GM12892 (cell line): Measurements from ENCODE around the gene SUCO. TPM values are rescaled to one million over a fixed set of nuclear protein-coding genes. Genes with fewer than 3 reads are reported as not detected.
A peak's percentile ranks its signal among the peaks of the same experiment; 100 is the strongest.
"Not testable (repeated sequence)": the region's sequence is repeated elsewhere in the genome, so short reads cannot be mapped to it uniquely, and the experiment has no call there.

ENCODE experiments used
- DNase-seq: peaks from one replicate; pipeline ENCODE4 v3.0.0; 2011; ENCODE audit not compliant: insufficient read length
- FAIRE-seq: peaks from 2 replicates; lab custom pipeline; 2011; peaks lifted over from hg19 to GRCh38; lab: Jason Lieb, UNC
- POLR2A ChIP-seq: IDR thresholded peaks from 2 replicates; pipeline ENCODE4 v1.6.1; 2011; ENCODE audit warnings: low read depth, low read length, control low read depth
- POLR2AphosphoS5 ChIP-seq: IDR thresholded peaks from 2 replicates; pipeline ENCODE4 v1.6.1; 2011; ENCODE audit warnings: low read depth, low read length, control low read depth
- TAF1 ChIP-seq: IDR thresholded peaks from 2 replicates; pipeline ENCODE4 v1.6.1; 2011; ENCODE audit warnings: low read depth, mild to moderate bottlenecking, control low read depth, low read length, borderline replicate concordance
- polyA plus RNA-seq: library from polyadenylated mRNA; unstranded; fragments of >200 nt; gene quantifications from one replicate; pipeline ENCODE4 v1.2.1, GENCODE V29; 2012; ENCODE audit warnings: missing spikeins, inconsistent platforms; ENCODE audit not compliant: missing spikeins

The SUCO gene, protein sequence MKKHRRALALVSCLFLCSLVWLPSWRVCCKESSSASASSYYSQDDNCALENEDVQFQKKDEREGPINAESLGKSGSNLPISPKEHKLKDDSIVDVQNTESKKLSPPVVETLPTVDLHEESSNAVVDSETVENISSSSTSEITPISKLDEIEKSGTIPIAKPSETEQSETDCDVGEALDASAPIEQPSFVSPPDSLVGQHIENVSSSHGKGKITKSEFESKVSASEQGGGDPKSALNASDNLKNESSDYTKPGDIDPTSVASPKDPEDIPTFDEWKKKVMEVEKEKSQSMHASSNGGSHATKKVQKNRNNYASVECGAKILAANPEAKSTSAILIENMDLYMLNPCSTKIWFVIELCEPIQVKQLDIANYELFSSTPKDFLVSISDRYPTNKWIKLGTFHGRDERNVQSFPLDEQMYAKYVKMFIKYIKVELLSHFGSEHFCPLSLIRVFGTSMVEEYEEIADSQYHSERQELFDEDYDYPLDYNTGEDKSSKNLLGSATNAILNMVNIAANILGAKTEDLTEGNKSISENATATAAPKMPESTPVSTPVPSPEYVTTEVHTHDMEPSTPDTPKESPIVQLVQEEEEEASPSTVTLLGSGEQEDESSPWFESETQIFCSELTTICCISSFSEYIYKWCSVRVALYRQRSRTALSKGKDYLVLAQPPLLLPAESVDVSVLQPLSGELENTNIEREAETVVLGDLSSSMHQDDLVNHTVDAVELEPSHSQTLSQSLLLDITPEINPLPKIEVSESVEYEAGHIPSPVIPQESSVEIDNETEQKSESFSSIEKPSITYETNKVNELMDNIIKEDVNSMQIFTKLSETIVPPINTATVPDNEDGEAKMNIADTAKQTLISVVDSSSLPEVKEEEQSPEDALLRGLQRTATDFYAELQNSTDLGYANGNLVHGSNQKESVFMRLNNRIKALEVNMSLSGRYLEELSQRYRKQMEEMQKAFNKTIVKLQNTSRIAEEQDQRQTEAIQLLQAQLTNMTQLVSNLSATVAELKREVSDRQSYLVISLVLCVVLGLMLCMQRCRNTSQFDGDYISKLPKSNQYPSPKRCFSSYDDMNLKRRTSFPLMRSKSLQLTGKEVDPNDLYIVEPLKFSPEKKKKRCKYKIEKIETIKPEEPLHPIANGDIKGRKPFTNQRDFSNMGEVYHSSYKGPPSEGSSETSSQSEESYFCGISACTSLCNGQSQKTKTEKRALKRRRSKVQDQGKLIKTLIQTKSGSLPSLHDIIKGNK (N-terminal part only)
- polyA plus RNA-seq, result 7.4 TPM

DNA sequence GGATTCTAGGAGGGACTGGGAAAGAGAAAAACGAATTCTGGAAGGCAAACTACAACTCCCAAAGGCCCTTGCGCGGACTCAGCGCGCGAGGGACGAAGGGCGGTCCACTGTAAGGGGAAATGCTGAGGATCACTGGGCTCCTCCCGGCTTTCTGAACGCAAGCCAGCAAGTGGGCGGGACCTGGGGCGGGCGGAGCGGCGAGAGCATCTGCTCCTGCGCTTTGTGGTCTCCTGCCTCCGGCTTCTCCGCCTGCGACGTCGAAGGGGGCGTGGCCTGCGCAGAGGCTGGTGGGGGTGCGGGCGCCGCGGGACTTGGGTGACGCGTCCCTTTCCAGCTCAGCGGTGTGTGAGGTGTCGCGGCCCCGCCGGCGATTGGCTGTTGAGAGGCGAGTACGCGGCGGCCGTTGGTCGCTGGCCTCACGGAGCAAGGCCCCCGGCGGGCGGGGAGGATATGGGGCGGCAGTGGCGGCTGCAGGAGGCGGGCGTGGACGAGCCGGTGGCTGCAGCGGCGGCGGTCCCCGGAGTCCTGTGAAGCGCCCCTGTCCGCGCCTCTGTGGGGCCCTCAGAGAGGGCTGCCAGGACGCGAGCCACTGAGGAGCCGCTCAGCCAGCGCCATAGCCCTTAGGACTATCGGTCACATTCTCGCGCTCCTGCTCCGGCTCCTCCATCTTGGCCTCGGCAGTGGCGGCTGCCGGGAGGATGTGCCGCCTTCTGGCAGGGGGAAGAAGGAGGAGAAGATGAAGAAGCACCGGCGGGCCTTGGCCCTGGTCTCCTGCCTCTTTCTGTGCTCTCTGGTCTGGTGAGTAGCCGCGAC lies at the start of gene SUCO:
SUCO (plus strand) TSS at position 451 of the 813 bp plus-strand sequence; CDS start at position 737, 286 bp downstream.
- DNase-seq (peak; percentile 77), FAIRE-seq (peak; percentile 98)
- TF ChIP-seq TAF1 (0 out of 2 replicates have a peak, but pooled peaks have one; percentile 34), POLR2A (peak; percentile 81), POLR2AphosphoS5 (peak; percentile 42; the same call in 1 of the 2 replicates)

DNA sequence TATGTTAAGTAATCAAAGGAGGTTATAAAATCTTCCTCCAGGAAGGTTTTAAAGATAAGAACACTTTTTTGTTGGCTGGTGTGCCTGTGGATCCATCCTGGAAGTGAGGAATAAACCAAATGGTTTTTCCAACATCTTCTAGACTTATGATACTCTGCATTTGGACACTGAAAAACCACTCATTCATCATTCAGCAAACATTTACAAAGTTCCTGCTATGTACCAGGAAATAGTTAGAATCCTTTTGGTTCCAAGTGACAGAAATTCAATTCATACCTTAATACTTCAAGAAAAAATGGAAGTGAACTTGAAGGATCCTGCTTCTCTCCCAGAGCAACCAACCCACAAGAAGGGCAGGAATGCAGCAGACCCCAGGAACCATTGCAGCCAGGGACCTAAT lies 49.5 kb upstream of the SUCO start:
- FAIRE-seq, result no peak
- no peak for TF ChIP-seq POLR2A
- TF ChIP-seq TAF1, result no peak
- no peak for TF ChIP-seq POLR2AphosphoS5

DNA sequence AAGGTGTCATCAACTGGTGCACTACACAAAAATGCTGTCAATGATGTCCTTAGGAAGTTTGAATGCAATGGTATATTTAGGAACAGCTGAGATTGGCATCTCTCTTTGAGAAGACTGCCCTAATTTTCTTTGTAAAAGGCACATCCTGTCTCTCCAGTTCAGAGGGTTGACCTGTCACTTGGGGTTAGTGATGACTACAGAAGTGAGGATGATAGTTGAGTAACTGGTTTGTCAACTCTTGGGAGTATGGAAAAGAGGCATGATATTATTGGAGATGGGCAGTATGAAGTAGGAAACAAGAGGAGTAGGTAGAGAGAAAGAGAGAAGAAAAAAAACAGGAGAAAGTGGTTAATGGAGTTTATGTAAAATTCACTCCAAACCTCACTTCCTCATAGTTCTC lies 48.7 kb upstream of the SUCO start:
- DNase-seq (no peak), FAIRE-seq (no peak)
- TF ChIP-seq POLR2A (no peak), POLR2AphosphoS5 (no peak), TAF1 (no peak)

More for the DNA sequence above, 49.5 kb upstream of the SUCO start:
- no peak for DNase-seq

DNA sequence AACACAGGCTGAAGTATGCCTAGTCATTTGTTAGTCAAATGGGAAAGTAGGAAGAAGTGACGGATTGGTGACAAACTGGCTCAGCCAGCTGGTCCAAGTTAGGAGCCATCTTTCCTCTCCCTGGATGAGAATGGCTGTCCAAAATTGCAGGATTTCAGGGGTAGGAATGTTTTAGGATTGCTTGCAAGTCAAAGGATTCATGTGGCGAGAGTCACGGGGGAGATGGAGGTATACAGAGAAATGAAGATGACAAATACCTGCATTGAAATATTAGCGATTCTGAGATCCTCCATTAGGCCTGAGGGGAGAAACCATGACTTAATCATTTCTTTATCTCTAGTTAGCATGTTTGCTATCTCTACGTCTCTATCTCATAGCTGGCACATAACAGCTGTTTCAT lies 47.3 kb upstream of the SUCO start:
- FAIRE-seq (no peak), DNase-seq (no peak)
- no peak for TF ChIP-seq POLR2AphosphoS5
- TF ChIP-seq POLR2A, result no peak

DNA sequence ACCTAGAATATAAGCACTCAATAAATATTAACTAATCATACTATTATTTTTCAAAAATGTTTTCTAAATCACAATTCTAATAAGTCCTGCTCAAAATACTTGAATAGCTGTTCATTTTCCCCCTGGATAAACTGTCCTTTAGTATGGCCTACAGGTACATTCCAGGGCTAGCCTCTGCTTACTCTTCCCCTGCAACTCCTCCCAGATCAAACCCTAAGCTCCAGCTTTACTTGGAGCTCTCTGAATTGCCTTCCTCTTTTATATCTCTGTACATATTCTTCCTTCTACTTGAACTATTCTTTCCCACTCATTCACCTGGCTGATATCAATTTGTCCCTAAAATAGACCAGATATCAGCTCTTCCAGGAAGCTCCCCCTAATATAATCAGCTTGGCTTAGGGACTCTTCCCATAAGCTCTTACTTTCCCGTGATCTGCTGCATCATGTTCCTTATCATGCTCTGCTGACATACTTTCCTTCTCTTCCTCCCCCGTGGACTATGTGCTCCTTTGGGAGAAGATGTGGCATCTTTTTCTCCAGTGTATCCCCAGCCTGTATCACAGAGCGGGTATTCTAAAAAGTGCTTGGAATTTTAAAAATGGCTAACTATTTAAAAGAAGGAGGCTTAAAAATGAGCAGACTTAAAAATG lies 46.0 kb upstream of the SUCO start:
- FAIRE-seq (no peak), DNase-seq (no peak)
- TF ChIP-seq POLR2A, result no peak
- TF ChIP-seq POLR2AphosphoS5, result no peak

DNA sequence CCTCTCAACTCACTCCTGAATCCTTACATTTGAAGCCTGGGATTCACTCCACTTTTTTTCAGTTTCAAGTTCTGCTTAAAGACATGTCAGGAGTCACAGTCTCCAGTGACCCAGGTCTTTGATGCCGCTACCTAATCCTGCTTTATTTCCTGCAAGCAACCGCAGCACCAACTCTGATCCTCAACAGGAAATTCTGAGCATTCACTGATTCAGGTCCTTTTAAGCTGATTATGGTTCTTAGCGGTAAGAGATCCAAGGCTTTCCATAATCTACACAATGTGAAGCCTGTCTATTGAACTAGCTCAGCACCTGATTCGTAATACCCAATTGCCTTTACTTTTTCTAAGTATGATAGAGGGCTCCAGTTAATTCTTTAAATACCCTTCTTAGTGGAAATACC lies 45.4 kb upstream of the SUCO start:
- FAIRE-seq (no peak), DNase-seq (no peak)
- no peak for TF ChIP-seq TAF1
- TF ChIP-seq POLR2AphosphoS5, result no peak
- TF ChIP-seq POLR2A, result no peak

DNA sequence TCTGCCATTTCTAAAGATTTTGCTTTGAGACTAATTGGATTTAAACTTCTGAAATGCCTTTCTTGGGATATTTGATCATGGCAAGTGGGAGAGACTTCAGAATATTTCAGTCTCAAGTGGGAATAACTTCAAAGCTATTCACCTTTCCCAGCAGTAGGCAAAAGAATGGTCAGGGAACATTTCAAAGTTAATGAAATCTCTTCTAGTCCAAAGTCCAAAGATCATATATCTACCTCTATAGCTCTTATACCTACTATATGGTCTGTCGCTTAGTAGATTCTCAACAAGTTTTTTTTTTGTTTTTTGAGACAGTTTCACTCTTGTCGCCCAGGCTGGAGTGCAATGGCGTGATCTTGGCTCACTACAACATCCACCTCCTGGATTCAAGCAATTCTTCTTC lies 44.6 kb upstream of the SUCO start:
- FAIRE-seq (no peak), DNase-seq (no peak)
- TF ChIP-seq POLR2A (no peak), POLR2AphosphoS5 (no peak), TAF1 (no peak)

DNA sequence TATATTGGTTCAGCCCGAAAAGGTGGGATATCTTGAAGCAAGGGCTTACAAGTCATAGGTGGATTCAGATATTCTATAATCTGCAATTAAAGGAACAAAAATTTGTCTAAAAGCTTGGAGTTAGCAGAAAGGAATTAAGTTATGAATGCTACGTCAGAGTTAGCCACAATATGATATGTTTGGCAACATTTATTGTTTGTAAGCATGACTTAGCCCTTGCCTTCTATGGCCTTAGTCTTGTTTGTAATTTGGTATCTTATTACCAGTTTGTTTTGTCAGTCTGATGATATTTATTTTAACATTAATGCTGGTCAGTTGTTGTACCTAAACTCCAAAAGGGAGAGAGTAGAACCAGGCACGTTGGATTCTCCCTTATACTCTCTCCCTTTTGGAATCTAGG lies 43.1 kb upstream of the SUCO start:
- TF ChIP-seq POLR2A (no peak), POLR2AphosphoS5 (no peak), TAF1 (no peak)
- no peak for FAIRE-seq
- no peak for DNase-seq

DNA sequence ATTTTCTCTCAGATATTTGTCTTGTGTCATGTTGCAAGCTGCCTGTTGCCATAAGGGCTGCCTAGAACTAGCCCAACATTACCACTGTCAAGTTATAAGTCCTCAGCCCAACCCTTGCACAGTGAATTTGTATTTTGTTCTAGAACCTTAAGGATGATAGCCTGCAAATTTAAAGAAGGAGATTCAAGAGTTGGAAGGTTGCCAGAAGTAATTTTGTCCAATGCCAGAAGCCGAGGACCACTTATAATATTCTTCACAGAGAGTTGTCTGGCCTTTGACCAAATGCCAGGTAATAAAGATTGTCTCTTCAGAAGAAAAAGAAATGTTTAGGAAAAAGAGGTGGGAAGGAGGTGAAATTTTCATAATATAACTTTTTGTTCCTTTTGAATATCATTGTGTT lies 40.5 kb upstream of the SUCO start:
- no peak for FAIRE-seq
- no peak for TF ChIP-seq POLR2AphosphoS5
- TF ChIP-seq POLR2A, result no peak
- no peak for TF ChIP-seq TAF1

DNA sequence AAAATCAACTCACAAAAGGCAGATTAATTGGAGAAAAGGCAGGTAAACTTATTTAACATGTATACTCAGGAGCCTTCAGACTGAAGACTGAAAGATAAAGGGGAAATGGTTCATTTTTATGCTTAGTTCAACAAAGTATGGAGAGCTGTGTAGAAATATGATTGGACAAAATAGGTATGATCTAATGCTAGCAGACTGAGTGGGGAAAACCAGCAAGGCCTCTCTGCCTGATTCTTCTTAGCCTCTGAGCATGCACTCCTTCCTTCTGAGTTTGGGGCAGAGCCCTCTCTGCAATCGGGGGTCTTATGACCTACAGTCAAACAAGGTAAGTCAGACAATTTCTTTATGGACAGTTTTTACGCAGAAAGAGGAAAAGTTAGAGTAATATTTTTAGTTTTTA lies 38.8 kb upstream of the SUCO start:
- DNase-seq, result no peak
- no peak for FAIRE-seq
- no peak for TF ChIP-seq TAF1
- no peak for TF ChIP-seq POLR2AphosphoS5

More for the DNA sequence above, 40.5 kb upstream of the SUCO start:
- no peak for DNase-seq

DNA sequence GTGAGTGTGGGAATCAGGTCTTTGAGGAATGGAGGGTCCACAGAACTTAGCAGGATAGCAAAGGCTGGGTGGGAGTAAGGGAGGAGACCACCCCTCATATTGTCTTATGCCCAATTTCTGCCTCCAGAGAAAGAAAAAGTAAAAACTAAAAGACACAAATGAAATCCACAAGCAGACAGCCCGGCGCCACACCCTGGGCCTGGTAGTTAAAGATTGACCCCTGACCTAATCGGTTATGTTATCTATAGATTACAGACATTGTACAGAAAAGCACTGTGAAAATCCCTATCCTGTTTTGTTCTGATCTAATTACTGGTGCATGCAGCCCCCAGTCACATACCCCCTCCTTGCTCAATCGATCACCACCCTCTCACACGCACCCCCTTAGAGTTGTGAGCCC lies 36.8 kb upstream of the SUCO start:
- FAIRE-seq, DNase-seq: not testable (repeated sequence)
